ENCODE measurements around the gene TOR3A. TPM values are rescaled to one million over a fixed set of nuclear protein-coding genes. Genes with fewer than 3 reads are reported as not detected.

The TOR3A gene
- total and polyA plus RNA-seq, 10 of the 15 experiments (the other 5 are each of a cell fraction or from before 2014, with no cell fraction given) = 8.6 to 87.9 (median 46.3) TPM

DNA sequence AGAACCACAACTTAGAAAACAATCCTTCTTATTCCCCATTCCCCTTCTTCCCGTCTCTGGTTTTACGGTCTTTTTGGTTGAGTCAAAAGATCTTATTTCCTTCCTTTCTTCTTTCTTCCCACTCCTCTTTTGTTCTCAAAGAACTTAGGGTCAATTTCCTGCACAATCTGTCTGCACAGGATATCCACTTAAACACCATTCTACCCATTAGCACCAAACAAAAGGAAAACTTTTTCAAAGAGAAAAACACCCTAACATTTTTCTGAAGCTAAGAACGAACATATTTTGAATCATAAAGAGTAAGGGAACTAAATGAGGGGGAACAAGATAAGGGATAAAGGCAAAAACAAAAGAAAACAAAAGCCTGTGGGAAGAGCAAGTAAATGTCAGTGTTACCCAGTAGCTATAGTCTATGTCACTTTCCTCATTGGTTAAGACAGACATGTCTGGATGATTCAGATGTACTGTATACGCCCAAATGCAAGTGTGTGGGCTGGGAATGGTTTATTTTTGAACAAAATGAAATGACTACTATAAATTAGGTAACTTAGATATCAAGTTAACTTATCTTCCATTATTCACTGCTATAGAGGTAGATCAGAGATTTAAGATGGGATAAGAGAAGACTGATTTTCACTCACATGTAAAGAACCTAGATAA, 59.9 kb downstream of the TOR3A start:
- ATAC-seq = peak; percentile 49; the same call in 2 of the 3 replicates
- Histone ChIP-seq H4K20me1 (ENCODE audit: control insufficient read depth, insufficient read depth) (no peaks in the 10 kb centered on the region), H2AFZ (ENCODE audit: control insufficient read depth, low read depth, low read length) (no peak overlapping the region), H3K4me3 (no peak overlapping the region), H3K27me3 (replicated peaks in 1 of 2; ENCODE audit: control insufficient read depth in 2 of 2, insufficient read depth in 2 of 2, low read length in 1 of 2) (no peaks in the 10 kb centered on the region), H3K36me3 (ENCODE audit: control insufficient read depth in 2 of 2, insufficient read depth in 2 of 2, low read length in 1 of 2) (no peaks in the 10 kb centered on the region; a peak in 1 of 4 replicates), H3K9ac (ENCODE audit: control insufficient read depth, insufficient read depth, low read length) (no peak overlapping the region), H3K79me2 (ENCODE audit: control insufficient read depth, insufficient read depth, low read length) (no peaks in the 10 kb centered on the region), H3K27ac (ENCODE audit: control insufficient read depth, insufficient read depth) (no peak overlapping the region), H3K4me1 (ENCODE audit: control insufficient read depth, insufficient read depth, low read length) (no peaks in the 10 kb centered on the region; the same call in 1 of the 2 replicates), H3K9me3 (replicated peaks; ENCODE audit: control insufficient read depth, insufficient read depth, low read length) (no peaks in the 10 kb centered on the region), H3K4me2 (ENCODE audit: control insufficient read depth, insufficient read depth) (no peak overlapping the region)
- intact Hi-C loops (cut with micrococcal nuclease; ENCODE audit: unreplicated experiment) = no loop called here
- in situ Hi-C loops (cut with MboI) = no loop called here
- FAIRE-seq = no peak
- TF ChIP-seq HDAC6 (IDR thresholded peaks at IDR 0.05; ENCODE audit: unreplicated experiment) = no peak
- TF ChIP-seq ZBED1 (IDR thresholded peaks at IDR 0.05; ENCODE audit: borderline replicate concordance) = no peak
- no peak for TF ChIP-seq BHLHE40 (IDR thresholded peaks at IDR 0.05; ENCODE audit: borderline replicate concordance in 1 of 2, low read depth in 2 of 2, low read length in 1 of 2)
- no peak for TF ChIP-seq EED (IDR thresholded peaks at IDR 0.05; ENCODE audit: low read depth)
- ChIA-PET POLR2A (interaction anchor here (1.1 kb wide), 1 partner anchor 12 kb away, joined by 3 read pairs; no protein-coding TSS in a partner anchor), RAD21 (ENCODE audit: unreplicated experiment) (interaction anchor here (0.5 to 1.2 kb wide), 2 partner anchors 11 to 108 kb away, joined by 4 to 5 read pairs; no protein-coding TSS in a partner anchor), CTCF (interaction anchor here (0.5 to 1.7 kb wide), 4 partner anchors 10 to 25 kb away, joined by 4 to 9 read pairs (median 4); no protein-coding TSS in a partner anchor), SMC1A (ENCODE audit: uncharacterized antibody, unreplicated experiment) (interaction anchor here (1.0 to 1.8 kb wide), 4 partner anchors 10 to 54 kb away, joined by 3 to 6 read pairs (median 4); no protein-coding TSS in a partner anchor)
- BruUV-seq (replicated peaks) = no TSS peak
- WGBS (ENCODE audit: insufficient coverage, insufficient replicate concordance, low lambda C conversion rate, missing lambda C conversion rate) = 66% methylated on average over 4 of the region's 4 CpGs
- DNase-seq (ENCODE audit: low read depth, low spot score) = no peak

DNA sequence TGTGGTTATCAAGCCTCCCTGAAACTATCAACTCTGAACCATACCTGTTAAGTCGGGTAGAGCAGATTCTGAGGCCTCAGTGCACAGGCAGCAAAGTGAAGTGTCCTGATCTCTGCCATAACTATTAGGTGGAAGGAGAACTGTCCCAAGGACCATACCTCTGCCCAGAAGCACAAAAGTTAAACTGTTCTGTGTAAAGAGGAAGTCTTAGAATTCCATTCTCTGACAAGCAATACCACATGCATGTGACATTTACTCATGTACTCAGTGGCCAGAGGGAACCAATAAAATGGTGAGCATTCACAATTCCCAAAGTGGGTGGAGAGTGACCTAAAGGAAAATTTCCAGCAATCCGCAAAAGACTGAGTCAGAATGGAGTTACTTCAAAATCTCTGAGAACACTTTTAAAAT, 61.0 kb downstream of the TOR3A start:
- no TSS peak for BruUV-seq (replicated peaks)
- Histone ChIP-seq H3K4me2 (ENCODE audit: control insufficient read depth, insufficient read depth) (no peak overlapping the region), H3K27me3 (replicated peaks in 1 of 2; ENCODE audit: control insufficient read depth in 2 of 2, insufficient read depth in 2 of 2, low read length in 1 of 2) (no peaks in the 10 kb centered on the region), H3K79me2 (ENCODE audit: control insufficient read depth, insufficient read depth, low read length) (no peaks in the 10 kb centered on the region), H3K4me3 (no peak overlapping the region), H3K9ac (ENCODE audit: control insufficient read depth, insufficient read depth, low read length) (no peak overlapping the region), H3K9me3 (replicated peaks; ENCODE audit: control insufficient read depth, insufficient read depth, low read length) (no peaks in the 10 kb centered on the region), H4K20me1 (ENCODE audit: control insufficient read depth, insufficient read depth) (no peaks in the 10 kb centered on the region), H2AFZ (ENCODE audit: control insufficient read depth, low read depth, low read length) (no peak overlapping the region), H3K36me3 (ENCODE audit: control insufficient read depth in 2 of 2, insufficient read depth in 2 of 2, low read length in 1 of 2) (no peaks in the 10 kb centered on the region; a peak in 1 of 4 replicates), H3K4me1 (ENCODE audit: control insufficient read depth, insufficient read depth, low read length) (no peaks in the 10 kb centered on the region; the same call in 1 of the 2 replicates), H3K27ac (ENCODE audit: control insufficient read depth, insufficient read depth) (no peak overlapping the region)
- intact Hi-C loops (cut with micrococcal nuclease; ENCODE audit: unreplicated experiment) = no loop called here
- DNase-seq (ENCODE audit: low read depth, low spot score) (no peak), FAIRE-seq (no peak), ATAC-seq (peak; percentile 42)
- ChIA-PET SMC1A (ENCODE audit: uncharacterized antibody, unreplicated experiment) (interaction anchor here (1.0 to 1.8 kb wide), 3 partner anchors 9 to 35 kb away, joined by 3 to 6 read pairs (median 3); no protein-coding TSS in a partner anchor), RAD21 (ENCODE audit: unreplicated experiment) (interaction anchor here (1.2 kb wide), 1 partner anchor 12 kb away, joined by 5 read pairs; no protein-coding TSS in a partner anchor), POLR2A (no interaction called here), CTCF (interaction anchor here (1.1 to 1.7 kb wide), 2 partner anchors 9 to 22 kb away, joined by 4 to 9 read pairs; no protein-coding TSS in a partner anchor)
- 93% methylated on average over 2 of the region's 2 CpGs for WGBS (ENCODE audit: insufficient coverage, insufficient replicate concordance, low lambda C conversion rate, missing lambda C conversion rate)
- in situ Hi-C loops (cut with MboI) = no loop called here
- TF ChIP-seq TCF3 (IDR thresholded peaks at IDR 0.05; ENCODE audit: borderline replicate concordance, insufficient read depth, low read depth, low read length) (no peak), PML (IDR thresholded peaks at IDR 0.05; ENCODE audit: low read length) (no peak), ZNF622 (IDR thresholded peaks at IDR 0.05) (no peak)
- TF ChIP-seq, protein P1, sequence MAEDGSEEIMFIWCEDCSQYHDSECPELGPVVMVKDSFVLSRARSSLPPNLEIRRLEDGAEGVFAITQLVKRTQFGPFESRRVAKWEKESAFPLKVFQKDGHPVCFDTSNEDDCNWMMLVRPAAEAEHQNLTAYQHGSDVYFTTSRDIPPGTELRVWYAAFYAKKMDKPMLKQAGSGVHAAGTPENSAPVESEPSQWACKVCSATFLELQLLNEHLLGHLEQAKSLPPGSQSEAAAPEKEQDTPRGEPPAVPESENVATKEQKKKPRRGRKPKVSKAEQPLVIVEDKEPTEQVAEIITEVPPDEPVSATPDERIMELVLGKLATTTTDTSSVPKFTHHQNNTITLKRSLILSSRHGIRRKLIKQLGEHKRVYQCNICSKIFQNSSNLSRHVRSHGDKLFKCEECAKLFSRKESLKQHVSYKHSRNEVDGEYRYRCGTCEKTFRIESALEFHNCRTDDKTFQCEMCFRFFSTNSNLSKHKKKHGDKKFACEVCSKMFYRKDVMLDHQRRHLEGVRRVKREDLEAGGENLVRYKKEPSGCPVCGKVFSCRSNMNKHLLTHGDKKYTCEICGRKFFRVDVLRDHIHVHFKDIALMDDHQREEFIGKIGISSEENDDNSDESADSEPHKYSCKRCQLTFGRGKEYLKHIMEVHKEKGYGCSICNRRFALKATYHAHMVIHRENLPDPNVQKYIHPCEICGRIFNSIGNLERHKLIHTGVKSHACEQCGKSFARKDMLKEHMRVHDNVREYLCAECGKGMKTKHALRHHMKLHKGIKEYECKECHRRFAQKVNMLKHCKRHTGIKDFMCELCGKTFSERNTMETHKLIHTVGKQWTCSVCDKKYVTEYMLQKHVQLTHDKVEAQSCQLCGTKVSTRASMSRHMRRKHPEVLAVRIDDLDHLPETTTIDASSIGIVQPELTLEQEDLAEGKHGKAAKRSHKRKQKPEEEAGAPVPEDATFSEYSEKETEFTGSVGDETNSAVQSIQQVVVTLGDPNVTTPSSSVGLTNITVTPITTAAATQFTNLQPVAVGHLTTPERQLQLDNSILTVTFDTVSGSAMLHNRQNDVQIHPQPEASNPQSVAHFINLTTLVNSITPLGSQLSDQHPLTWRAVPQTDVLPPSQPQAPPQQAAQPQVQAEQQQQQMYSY (CRISPR knock-in tag; IDR thresholded peaks at IDR 0.05) = no peak
- TF ChIP-seq, protein P2, sequence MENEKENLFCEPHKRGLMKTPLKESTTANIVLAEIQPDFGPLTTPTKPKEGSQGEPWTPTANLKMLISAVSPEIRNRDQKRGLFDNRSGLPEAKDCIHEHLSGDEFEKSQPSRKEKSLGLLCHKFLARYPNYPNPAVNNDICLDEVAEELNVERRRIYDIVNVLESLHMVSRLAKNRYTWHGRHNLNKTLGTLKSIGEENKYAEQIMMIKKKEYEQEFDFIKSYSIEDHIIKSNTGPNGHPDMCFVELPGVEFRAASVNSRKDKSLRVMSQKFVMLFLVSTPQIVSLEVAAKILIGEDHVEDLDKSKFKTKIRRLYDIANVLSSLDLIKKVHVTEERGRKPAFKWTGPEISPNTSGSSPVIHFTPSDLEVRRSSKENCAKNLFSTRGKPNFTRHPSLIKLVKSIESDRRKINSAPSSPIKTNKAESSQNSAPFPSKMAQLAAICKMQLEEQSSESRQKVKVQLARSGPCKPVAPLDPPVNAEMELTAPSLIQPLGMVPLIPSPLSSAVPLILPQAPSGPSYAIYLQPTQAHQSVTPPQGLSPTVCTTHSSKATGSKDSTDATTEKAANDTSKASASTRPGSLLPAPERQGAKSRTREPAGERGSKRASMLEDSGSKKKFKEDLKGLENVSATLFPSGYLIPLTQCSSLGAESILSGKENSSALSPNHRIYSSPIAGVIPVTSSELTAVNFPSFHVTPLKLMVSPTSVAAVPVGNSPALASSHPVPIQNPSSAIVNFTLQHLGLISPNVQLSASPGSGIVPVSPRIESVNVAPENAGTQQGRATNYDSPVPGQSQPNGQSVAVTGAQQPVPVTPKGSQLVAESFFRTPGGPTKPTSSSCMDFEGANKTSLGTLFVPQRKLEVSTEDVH (IDR thresholded peaks at IDR 0.05; ENCODE audit: low read depth, partially characterized antibody) = no peak
